ENCODE results near the gene CAP2.

CAP2 gene

DNA sequence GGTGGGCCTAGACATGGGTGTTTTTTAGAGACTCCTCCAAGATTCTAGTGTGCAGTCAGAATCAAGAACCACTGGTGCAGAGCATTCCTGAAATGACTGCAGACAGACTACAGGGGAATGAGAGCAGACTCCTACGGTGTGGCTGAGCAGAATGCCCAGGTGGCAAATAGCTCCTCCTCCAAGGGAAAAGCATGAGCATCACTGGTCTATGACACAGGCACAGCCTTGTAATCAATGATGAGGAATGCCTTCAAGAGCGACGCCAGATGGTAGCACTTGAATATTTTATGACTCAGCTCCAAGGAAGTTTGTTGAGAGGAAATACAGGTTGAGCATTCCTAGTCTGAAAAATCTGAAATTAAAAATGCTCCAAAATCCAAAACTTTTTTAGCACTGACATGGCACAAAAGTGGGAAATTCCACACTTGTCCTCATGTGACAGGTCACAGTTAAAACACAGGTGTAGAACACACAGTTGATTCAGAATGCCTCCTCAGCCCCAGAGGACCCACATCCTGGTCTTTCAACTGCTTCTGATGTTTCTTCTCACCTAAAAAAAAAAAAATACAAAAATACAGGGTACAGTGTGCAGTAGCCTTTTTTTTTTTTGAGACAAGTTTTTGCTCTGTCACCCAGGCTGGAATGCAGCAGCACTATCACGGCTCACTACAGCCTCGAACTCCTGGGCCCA lies 196.2 kb downstream of the CAP2 start:
- DNase-seq: no peak

DNA sequence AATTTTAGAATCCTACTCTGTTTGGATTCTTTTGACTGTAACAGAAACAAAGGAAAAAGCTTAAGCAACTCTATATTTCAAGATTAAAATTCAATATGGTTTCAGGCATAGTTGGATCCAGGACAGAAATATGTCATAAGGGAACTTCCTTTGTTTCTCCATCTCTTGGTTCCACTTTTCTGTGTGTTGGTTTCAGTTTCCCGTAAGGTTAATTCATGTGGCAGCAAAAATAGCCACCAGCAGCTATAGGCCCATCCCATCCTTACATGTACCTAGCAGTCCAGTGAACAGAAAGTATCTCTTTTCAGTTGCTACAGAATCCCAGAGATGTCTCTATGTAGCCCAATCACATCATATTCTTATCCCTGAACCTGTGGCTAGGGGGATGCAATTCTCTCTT lies 197.9 kb downstream of the CAP2 start:
- DNase-seq: no peak

DNA sequence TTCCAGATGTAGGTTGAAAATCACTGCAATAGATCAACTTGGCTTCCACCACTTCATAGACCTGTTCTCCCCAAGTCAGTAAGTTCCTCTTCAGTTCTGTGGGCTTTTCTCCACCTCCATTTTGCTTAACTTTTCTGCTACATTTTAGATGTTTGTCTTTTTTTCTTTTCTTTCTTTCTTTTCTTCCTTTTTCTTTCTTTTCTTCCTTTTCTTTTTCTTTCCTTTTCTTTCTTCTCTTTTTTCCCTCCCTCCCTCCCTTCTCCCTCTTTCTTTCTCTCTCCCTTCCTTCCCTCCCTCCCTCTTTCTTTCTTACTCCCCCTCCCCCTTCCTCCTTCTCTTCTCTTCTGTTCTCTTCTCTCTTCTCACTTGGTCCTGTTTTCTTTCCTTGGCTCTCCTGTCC lies 199.9 kb downstream of the CAP2 start:
- no peak for DNase-seq

DNA sequence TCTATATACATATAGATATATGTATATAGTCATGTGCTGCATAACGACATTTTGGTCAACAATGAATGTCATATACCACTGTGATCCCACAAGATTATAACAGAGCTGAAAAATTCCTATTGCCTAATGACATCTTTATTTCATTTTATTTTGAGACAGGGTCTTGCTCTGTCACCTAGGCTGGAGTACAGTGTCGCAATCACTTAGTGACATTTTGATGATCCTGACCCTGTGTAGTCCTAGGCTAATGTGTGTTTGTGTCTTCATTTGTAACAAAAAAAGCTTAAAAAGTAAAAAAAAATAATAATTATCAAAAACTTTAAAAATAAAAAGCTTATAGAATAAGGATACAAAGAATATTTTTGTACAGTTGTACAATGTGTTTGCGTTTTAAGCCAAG lies 202.7 kb downstream of the CAP2 start:
- DNase-seq: no peak

DNA sequence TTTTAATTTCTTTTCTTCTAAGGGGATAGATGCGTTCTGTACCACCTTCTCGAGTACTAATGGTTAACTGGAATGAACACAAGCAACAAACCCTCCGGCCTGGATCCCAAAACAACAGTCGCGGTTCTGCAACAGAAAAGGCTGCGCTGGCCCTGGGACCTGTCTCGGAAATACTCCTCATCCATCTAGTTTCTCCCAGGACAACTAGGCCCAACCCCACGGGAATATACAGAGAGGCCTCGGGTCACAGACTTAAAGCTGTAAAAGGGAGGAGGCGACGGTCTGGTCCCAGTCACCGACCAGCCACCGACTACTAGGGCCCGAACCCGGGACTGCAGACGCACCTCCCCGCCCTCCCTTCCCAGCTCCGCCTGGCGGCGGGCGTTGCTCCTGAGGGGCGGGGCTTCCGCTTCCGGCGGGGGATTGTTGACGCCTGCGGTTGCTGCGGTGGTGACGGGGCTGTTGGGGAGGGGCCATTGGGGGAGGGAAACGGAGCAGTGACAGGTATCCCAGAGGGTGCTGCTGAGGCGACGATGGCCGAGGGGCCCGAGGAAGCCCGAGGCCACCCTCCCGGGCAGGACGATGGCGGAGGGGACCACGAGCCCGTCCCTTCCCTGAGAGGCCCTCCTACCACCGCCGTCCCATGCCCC lies 206.6 kb downstream of the CAP2 start, which contains the start of gene FAM8A1:
Gene FAM8A1, plus strand, starts transcription at position 426 of the 650 bp plus-strand sequence. Its CDS starts 108 bp downstream, at position 534.
- peak; percentile 91 for DNase-seq

DNA sequence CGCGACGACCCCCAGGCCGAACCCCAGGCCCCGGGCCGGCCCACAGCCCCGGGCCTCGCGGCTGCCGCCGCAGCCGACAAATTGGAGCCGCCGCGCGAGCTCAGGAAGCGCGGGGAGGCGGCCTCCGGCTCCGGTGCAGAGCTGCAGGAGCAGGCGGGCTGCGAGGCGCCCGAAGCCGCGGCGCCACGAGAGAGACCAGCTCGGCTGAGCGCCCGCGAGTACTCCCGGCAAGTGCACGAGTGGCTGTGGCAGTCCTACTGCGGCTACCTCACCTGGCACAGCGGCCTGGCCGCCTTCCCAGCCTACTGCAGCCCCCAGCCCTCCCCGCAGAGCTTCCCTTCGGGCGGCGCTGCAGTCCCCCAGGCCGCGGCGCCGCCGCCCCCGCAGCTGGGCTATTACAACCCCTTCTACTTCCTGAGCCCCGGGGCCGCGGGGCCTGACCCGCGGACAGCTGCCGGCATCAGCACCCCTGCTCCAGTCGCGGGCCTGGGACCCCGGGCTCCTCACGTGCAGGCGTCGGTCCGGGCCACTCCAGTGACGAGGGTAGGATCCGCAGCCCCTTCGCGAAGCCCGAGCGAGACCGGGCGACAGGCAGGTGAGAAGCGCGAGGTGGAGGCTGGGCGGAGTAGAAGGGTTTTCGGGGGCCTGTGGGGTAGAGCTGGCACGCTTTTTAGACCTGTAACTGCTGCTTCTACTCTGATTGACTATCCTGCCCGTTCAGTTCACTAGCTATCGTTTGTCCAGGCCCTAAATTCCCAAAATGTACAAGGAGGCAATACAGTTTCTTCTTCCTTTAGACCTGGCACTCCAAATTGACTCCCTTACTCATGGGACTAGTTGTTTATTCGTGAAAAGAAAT lies 207.4 kb downstream of the CAP2 start:
- peak; percentile 28 for DNase-seq

DNA sequence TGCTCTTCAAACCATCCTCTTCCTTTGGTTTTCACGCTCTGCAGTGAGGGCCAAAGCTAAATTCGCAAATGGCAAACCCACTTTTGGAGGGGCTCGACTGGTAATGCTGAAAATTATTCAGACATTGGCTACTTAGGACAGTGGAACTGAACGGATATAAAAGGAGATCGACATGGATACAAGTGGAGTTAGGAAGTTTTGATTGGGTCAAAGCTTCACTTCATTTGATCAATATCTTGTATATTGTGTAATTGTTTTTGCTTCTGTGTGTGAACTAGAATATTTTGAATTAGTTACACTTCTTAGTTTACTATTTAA lies 207.9 kb downstream of the CAP2 start:
- no peak for DNase-seq

DNA sequence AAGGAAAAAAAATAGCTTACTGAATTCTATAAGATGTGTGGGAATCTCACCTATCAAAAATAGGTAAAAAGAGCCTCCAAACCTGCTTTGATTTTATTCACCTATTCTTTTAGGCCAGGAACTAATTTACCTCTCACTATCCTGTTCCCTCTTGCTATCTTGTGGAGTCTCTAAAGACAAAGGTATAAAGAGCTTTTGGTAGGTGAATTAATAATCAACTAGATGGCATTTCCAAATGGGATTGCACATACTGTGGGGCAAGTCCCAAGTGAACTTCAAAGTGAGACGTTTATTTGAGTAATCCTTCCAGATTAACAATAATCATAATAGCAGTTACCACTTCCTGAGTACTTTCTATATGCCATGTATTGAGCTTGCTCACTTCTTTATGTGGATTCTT lies 209.5 kb downstream of the CAP2 start:
- DNase-seq: no peak

DNA sequence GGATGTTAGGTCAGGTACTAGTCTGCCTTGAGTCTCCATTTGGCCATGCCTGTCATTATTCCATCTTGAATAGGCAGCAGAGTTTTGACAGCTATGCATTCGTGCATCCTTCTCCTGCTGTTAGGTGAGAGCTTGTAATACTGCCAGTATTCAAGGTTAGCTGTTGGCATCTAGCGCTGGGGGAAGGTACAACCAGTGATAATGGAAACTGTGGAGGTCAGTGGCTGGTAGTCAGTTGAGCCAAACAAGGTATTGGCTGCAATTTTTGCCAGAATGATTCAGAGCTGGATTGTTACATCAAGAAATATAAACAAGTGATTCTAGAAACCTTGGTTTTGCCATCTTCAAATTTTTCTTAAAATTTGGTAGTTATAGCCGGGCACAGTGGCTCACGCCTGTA lies 213.2 kb downstream of the CAP2 start:
- DNase-seq: no peak
